HG03457 (cell line): ENCODE results near the gene TXNRD1.

Experiments
- ATAC-seq: cut with Tn5 transposase; IDR thresholded peaks from one replicate; pipeline ENCODE4 v1.9.1; 2021; ENCODE audit warnings: moderate number of reproducible peaks; ENCODE audit not compliant: unreplicated experiment

The TXNRD1 gene

DNA sequence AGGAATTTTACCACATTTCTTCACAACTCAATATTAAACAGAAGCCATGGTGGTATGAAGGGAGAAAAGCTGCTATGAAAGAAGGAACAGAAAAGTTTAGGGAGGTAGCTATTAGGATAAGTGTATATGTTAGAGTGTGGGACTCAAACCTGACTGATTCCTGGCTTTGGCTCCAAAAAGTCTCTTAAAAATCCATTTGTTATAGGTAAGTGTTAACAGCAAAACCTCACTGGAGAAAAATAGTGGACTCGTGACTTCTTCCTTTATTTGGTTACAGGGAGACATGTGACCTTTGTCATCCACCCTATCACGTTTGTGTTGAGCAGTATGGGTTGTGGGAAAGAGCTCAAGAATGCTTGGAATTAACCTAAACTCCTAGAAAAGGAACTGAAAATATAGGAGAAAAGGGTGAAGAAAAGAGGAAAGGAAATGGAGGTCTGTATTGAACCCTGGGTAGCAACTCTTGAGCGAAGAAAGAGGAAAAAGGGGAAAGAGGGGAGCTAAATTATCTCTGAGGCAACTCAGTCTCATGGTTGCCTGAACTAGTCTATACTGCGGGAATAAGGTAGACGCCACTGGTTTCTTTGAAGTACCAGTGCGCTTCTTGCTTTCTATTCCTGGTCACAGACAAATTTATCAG, 84.4 kb downstream of the TXNRD1 start:
- ATAC-seq, result no peak

DNA sequence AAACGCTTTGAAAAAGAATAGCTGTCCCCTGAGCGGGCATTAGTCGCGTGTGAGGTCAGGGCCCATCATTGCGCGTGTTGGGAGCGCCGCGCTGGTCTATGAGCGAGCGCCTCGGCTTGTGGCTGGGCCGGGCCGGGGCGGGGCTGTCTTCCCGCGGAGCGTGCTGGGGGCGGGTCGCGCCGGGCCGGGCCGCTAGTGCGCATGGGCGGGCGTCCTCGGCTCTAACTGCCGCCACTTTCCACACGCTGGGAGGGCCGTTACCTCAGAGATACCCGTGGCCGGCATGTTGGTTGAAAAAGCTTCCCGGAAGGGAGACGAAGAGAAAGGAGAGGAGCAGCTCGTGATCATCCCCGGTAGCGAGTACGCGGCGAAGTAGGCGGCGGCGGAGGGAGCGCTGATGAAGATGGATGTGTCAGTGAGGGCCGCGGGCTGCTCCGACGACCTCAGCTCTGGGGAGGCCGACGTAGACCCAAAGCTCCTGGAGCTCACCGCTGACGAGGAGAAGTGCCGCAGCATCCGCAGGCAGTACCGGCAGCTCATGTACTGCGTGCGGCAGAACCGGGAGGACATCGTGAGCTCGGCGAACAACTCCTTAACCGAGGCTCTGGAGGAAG, 88.1 kb downstream of the TXNRD1 start, which contains the start of gene EID3:
TSS of gene EID3 (plus strand) at position 202 of the 614 bp plus-strand sequence. CDS start at position 398, 196 bp downstream.
- peak; percentile 73 for ATAC-seq

DNA sequence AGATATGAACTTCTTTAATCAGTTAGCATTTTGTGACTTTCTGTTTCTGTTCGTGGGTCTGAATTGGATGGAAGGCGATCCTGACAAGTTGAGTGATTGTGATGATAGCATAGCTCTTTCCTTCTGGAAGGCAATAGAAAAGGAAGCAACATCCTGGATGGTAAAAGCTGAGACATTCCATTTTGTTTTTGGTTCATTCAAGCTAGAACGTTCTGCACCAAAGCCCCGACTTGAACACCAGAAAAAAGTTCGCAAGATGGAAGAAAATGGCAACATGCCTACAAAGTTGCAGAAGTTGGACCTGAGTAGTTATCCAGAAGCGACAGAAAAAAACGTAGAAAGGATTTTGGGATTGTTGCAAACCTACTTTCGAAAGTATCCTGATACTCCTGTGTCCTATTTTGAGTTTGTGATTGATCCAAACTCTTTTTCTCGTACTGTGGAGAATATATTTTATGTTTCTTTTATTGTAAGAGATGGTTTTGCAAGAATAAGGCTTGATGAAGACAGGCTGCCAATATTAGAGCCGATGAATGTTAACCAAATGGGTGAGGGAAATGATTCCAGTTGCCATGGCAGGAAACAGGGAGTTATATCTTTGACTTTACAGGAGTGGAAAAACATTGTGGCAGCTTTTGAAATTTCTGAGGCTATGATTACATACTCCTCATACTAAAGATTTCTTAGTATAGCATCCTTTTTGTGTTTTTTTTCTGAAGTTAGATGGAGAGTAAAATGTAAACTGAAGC, 88.9 kb downstream of the TXNRD1 start:
- ATAC-seq, result no peak

DNA sequence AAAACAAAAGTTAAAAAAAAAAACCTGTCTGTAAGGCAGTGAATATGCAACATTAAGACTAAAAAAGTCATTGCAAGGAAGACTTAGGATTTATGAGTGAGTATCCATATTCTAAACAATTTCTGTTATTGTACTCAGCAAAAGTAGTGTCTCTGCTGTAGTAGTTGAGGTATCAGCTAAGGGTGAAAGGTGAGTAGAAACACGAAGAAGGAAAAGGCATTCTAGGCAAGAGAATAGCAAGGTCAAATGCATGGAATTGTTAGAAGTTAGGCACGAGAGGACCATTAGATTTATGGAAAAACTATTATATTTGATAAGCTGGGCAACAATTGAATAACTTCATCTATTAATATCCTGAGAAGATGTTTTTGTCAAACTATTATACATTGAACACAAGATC, 89.8 kb downstream of the TXNRD1 start:
- ATAC-seq, result no peak

GRCh38 chr12:104306376-104306775, 90.8 kb downstream of the TXNRD1 start:
- no peak for ATAC-seq

DNA sequence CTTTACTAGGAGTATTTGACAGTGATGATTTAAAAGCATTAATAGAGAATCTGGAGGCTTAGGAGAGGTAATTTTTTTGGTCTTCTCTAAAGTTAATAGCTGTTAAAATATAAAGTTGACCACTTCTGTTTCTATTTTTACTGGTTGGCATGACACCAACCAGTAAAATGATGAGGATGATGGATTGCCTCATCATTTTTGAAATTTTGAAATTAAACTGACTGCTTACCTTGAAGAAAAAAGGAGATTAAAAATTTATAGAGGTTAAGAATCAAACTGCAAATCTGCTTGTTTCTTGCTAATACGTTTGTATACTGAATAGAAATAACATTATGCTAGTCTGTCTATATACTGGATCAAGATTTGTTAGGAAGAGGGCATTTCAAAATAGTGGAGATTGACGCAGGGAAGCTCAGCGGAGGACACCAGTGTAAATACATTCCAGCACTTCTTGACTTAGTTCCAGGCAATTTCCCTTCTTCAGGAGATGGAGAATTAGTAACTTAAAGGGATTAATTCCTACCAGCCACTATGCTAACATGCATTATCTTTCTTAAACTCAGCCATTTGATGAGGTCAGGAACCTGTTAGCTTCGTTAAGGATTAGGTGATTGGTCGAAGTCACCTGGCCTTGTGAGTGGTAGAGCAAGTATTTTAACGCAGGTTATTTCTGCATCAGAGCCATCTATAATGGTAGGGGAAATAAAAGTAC, 91.5 kb downstream of the TXNRD1 start:
- no peak for ATAC-seq

GRCh38 chr12:104307655-104308000, 92.0 kb downstream of the TXNRD1 start:
- no peak for ATAC-seq

DNA sequence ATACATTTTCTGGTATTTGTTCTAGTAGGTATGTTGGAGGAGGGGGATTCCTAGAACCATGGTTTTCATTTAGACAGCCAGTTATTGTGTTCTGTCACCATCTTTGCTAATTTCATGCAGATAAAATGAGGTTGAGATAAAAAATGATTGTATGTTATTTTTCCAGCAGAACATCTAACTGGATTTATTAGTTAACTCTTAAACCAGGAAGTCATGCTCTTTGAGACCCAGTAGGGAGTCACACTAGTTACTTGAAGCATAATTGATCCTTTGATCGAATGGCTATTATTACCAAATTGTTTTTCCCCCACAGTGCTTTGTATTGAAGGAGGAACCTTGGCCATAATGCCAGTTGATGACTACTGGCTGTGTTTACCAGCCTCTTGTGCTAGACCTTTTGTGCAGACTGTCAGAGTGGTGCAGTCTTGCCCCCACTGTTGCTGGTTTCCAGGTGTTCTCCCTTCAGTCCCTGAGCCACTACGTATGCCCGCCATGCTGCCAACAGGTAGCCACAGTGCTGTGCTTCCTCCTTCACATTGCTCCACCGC, 93.9 kb downstream of the TXNRD1 start:
- no peak for ATAC-seq

GRCh38 chr12:104310751-104311633, 95.4 kb downstream of the TXNRD1 start:
- ATAC-seq, result no peak

- ATAC-seq, result no peak
Observed at GRCh38 chr12:104312202-104312601, 96.6 kb downstream of the TXNRD1 start.

DNA sequence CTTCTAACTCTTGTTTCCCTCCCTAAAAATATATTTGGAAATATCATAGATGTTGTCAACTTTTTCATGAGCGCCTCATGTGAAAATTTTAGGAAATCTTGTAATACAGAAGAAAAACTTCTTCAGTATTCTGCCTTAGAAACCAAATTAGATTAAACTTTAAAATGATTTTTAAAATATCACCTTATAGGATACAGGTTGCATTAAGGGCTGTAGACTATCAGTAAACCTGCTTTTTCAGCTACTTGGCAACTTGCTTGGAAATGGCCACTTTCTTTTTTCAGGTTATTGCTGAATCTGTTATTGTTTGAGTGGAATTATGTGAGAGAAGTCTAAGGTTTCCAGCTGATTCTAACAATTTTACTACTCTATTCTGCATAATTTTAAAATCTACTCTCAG, 97.1 kb downstream of the TXNRD1 start:
- no peak for ATAC-seq

DNA sequence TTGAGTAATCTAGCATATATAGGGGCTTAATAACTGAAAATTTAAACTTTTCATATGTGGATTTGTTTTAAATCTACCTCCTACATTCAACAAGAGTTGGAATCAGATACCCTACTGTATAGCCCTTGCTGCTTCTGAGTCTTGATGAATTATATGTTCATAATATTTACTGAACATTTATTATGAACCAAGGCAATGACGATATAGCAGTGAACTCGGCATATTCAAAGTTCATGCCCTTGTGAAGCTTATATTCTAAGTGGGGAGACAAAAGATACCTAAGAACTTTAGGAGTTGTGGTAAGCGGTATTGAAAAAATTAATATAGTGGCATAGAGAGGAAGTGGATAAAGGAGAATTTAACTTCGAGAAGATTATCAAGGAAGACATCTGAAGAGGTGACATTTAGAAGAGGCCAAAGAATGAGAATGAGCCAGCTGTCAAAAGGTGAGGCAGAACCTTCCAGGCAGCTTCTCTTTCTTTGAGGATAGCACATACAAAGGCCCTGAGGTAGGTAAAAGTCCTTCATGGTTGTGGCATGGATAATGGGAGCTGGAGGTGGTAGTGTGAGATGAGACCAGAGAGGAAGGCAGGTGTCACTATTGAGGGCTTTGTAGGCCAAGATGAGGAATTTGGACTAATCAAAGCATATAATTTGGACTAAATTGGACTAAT, 98.1 kb downstream of the TXNRD1 start:
- ATAC-seq, result no peak

DNA sequence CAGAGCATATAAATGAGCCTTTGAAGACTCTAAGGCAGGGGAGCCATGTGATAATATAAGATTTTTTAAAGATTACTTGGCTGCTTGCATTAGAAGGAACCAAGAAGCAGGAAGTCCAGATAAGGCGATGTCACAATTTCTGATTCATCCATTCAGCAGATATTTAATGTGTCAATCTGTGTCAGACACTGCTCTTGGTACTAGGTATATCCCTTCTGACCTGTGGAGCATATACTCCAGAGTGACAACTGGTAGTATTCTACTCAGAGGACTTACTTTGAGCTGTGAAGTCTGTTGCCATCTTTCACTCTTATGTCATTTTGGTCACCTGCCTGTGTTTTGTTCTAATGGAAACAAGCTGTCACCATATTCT, 98.6 kb downstream of the TXNRD1 start:
- ATAC-seq, result no peak

- no peak for ATAC-seq
Observed at GRCh38 chr12:104315326-104316224, 100.0 kb downstream of the TXNRD1 start.

- no peak for ATAC-seq
Observed at GRCh38 chr12:104316936-104317335, 101.4 kb downstream of the TXNRD1 start.

- ATAC-seq, result no peak
Observed at GRCh38 chr12:104317538-104318210, 102.1 kb downstream of the TXNRD1 start.

DNA sequence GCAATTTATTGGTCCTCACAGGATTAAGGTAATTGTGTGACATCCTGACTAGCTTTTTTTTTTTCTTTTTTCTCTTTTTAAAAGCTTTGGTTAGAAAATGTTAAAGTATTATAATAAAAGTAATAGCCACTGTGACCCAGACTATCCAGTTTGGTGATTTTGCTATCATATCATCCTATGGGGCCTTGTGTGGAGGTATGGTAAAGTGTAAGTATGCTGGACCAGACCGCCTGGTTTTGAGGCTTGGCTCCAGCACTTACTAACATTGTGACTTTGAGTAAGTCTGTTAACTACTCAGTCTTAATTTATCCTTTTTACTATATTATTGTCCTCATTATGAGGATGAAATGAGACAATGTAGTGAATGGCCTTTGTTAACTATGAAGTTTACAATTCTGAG, 103.4 kb downstream of the TXNRD1 start:
- no peak for ATAC-seq

- ATAC-seq, result no peak
Observed at GRCh38 chr12:104319918-104320626, 104.5 kb downstream of the TXNRD1 start.
